CD4-positive, alpha-beta T cell (primary cell): Measurements from ENCODE around the gene MMAB. TPM values are rescaled to one million over a fixed set of nuclear protein-coding genes. Genes with fewer than 3 reads are reported as not detected.

ENCODE experiments used
- ATAC-seq: fragments of 200-7000 bp; cut with Tn5 transposase; one replicate; pipeline ENCODE4 v1.10.0; 2022; ENCODE audit warnings: mild to moderate bottlenecking; ENCODE audit not compliant: poor library complexity
- CTCF ChIA-PET: fragments of 350-600 bp; sonication (Branson Sonifier 250); formaldehyde crosslinking; loops from one replicate; lab custom pipeline; 2021; ENCODE audit warnings: antibody characterized with exemption, inconsistent platforms; lab: Charles Lee
- POLR2A ChIA-PET: fragments of 350-600 bp; sonication (Branson Sonifier 250); formaldehyde crosslinking; loops from one replicate; lab custom pipeline; 2021; ENCODE audit warnings: antibody characterized with exemption, inconsistent platforms; lab: Charles Lee
- DNase-seq, 14 experiments: peaks; one replicate each; pipeline ENCODE4 v3.0.0-alpha.2; 2013 to 2020; ENCODE audit warnings: mixed read lengths in 2 of 14
- H3K27ac ChIP-seq, 2 donors: one replicate each; pipeline versions ENCODE4 v1.5.1 to v1.7.0; 2013; ENCODE audit warnings: low read length in 2 of 2, low read depth in 1 of 2, mild to moderate bottlenecking in 1 of 2
- H3K27me3 ChIP-seq, 2 experiments: 1 replicate in 1 of 2; 2 replicates in 1 of 2; pipeline versions ENCODE4 v1.6.1 to v1.7.0; 2013; ENCODE audit warnings: low read length in 2 of 2, control low read depth in 1 of 2, mild to moderate bottlenecking in 1 of 2, moderate library complexity in 1 of 2; ENCODE audit not compliant: insufficient read depth in 2 of 2, control insufficient read depth in 1 of 2
- H3K36me3 ChIP-seq: one replicate; pipeline ENCODE4 v1.6.1; 2013; ENCODE audit warnings: low read length, control low read depth; ENCODE audit not compliant: insufficient read depth
- H3K4me1 ChIP-seq: one replicate; pipeline ENCODE4 v1.6.1; 2013; ENCODE audit warnings: low read length, control low read depth; ENCODE audit not compliant: insufficient read depth
- H3K4me3 ChIP-seq: one replicate; pipeline ENCODE4 v1.5.1; 2013; ENCODE audit warnings: mild to moderate bottlenecking, low read length, moderate library complexity
- H3K9me3 ChIP-seq, 2 experiments: 1 replicate in 1 of 2; 2 replicates in 1 of 2; pipeline versions ENCODE4 v1.6.1 to v1.7.0; 2013; ENCODE audit warnings: low read length in 2 of 2, mild to moderate bottlenecking in 2 of 2, control low read depth in 1 of 2, moderate library complexity in 1 of 2; ENCODE audit not compliant: control insufficient read depth in 1 of 2, insufficient read depth in 1 of 2
- H3K27ac Mint-ChIP-seq: one replicate; pipeline ENCODE4 v1.8.0; 2020; ENCODE audit warnings: mixed read lengths
- H3K27me3 Mint-ChIP-seq: one replicate; pipeline ENCODE4 v1.8.0; 2021; ENCODE audit warnings: mixed read lengths
- H3K36me3 Mint-ChIP-seq: one replicate; pipeline ENCODE4 v1.8.0; 2021; ENCODE audit warnings: low read depth, mixed read lengths
- H3K4me1 Mint-ChIP-seq: one replicate; pipeline ENCODE4 v1.8.0; 2021; ENCODE audit warnings: low read depth, mixed read lengths
- H3K4me3 Mint-ChIP-seq: one replicate; pipeline ENCODE4 v1.8.0; 2020; ENCODE audit warnings: mild to moderate bottlenecking, mixed read lengths
- H3K9me3 Mint-ChIP-seq: one replicate; pipeline ENCODE4 v1.8.0; 2020; ENCODE audit warnings: mixed read lengths
- CTCF ChIP-seq: fragments of 200-600 bp; IDR thresholded peaks from one replicate; pipeline ENCODE4 v1.8.0; 2022; ENCODE audit warnings: antibody characterized with exemption, mild to moderate bottlenecking
- intact Hi-C, 2 experiments: fragments of 100-400 bp; cut with DNase I in 1 of 2; cut with micrococcal nuclease in 1 of 2; formaldehyde crosslinking; loops; one replicate each; pipeline versions ENCODE4 v1.15.1 to v1.9.0; 2023 to 2025; cut with DNase I, micrococcal nuclease
- total RNA-seq, 174 experiments: library from RNA in 2 of 174; stranded (reverse) in 2 of 174; gene quantifications; one replicate each; pipeline ENCODE4 v1.2.3 and lab custom pipeline; 2021 to 2026

The MMAB gene
- total RNA-seq, 2 experiments from 2014 or later: 8.6 to 9.2 TPM

GRCh38 chr12:109523071-109523470 lies 50.2 kb downstream of the MMAB start:
- CTCF ChIA-PET: no interaction called here
- H3K36me3 ChIP-seq: peaks cover 93% of the 10 kb centered on the region

GRCh38 chr12:109521831-109522230 lies 51.5 kb downstream of the MMAB start:
- POLR2A ChIA-PET: no interaction called here
- no peak for DNase-seq
- Histone ChIP-seq H3K9me3 (no peaks in the 10 kb centered on the region), H3K4me1 (no peaks in the 10 kb centered on the region), H3K27me3 (no peaks in the 10 kb centered on the region), H3K36me3 (peaks cover 93% of the 10 kb centered on the region), H3K27ac (no peak overlapping the region), H3K4me3 (no peak overlapping the region)
- ATAC-seq: no peak
- Mint-ChIP-seq H3K4me1 (no peaks in the 10 kb centered on the region), H3K36me3 (peaks cover 92% of the 10 kb centered on the region), H3K9me3 (no peaks in the 10 kb centered on the region), H3K27ac (no peak overlapping the region), H3K4me3 (no peak overlapping the region), H3K27me3 (no peaks in the 10 kb centered on the region)
- intact Hi-C loops: no loop called here
- TF ChIP-seq CTCF: no peak
- CTCF ChIA-PET: no interaction called here

More at GRCh38 chr12:109523071-109523470, 50.2 kb downstream of the MMAB start:
- no peak for TF ChIP-seq CTCF
- H3K4me3 Mint-ChIP-seq: no peak overlapping the region
- POLR2A ChIA-PET: no interaction called here
- Histone ChIP-seq H3K4me1 (no peaks in the 10 kb centered on the region), H3K4me3 (no peak overlapping the region), H3K27me3 (no peaks in the 10 kb centered on the region), H3K9me3 (no peaks in the 10 kb centered on the region), H3K27ac (no peak overlapping the region)
- no peaks in the 10 kb centered on the region for H3K27me3 Mint-ChIP-seq
- DNase-seq (no peak), ATAC-seq (no peak)
- no peak overlapping the region for H3K27ac Mint-ChIP-seq
- intact Hi-C loops: no loop called here
- no peaks in the 10 kb centered on the region for H3K4me1 Mint-ChIP-seq
- H3K9me3 Mint-ChIP-seq: no peaks in the 10 kb centered on the region
- peaks cover 92% of the 10 kb centered on the region for H3K36me3 Mint-ChIP-seq

GRCh38 chr12:109519787-109520186 lies 53.5 kb downstream of the MMAB start:
- POLR2A ChIA-PET: no interaction called here
- Mint-ChIP-seq H3K27me3 (no peaks in the 10 kb centered on the region), H3K27ac (no peak overlapping the region), H3K4me1 (no peaks in the 10 kb centered on the region), H3K9me3 (no peaks in the 10 kb centered on the region), H3K36me3 (peaks cover 91% of the 10 kb centered on the region), H3K4me3 (no peak overlapping the region)
- no peak for TF ChIP-seq CTCF
- CTCF ChIA-PET: interaction anchor here (1.5 kb wide), 1 partner anchor 255 kb away, joined by 6 read pairs; no protein-coding TSS in a partner anchor
- no peak overlapping the region for H3K4me3 ChIP-seq
- ATAC-seq: no peak
- no peaks in the 10 kb centered on the region for H3K27me3 ChIP-seq
- H3K9me3 ChIP-seq: no peaks in the 10 kb centered on the region
- intact Hi-C loops: loop anchor here (2.0 to 5.0 kb wide), 2 partner anchors 325 to 363 kb away; partner anchors contain the start of gene GLTP (in 1 of the 2)
- H3K27ac ChIP-seq: no peak overlapping the region
- DNase-seq: no peak
- no peaks in the 10 kb centered on the region for H3K4me1 ChIP-seq
- H3K36me3 ChIP-seq: peaks cover 85% of the 10 kb centered on the region
